Left ventricle myocardium superior (tissue), 1 donor: ENCODE results near the gene ITGA1. TPM values are rescaled to one million over a fixed set of nuclear protein-coding genes. Genes with fewer than 3 reads are reported as not detected.
"Not testable (repeated sequence)": the region's sequence is repeated elsewhere in the genome, so short reads cannot be mapped to it uniquely, and the experiment has no call there.

Source experiments
- ATAC-seq: fragments of 200-7000 bp; cut with Tn5 transposase; one replicate; pipeline ENCODE4 v1.9.1; 2020; ENCODE audit warnings: mild to moderate bottlenecking, moderate library complexity
- DNase-seq: peaks from one replicate; pipeline ENCODE4 v3.0.0-alpha.2; 2020
- intact Hi-C: fragments of 100-400 bp; cut with micrococcal nuclease; formaldehyde crosslinking; loops from one replicate; pipeline ENCODE4 v1.11.0; 2022
- long read RNA-seq: library from polyadenylated mRNA; unstranded; transcript quantifications from one replicate; pipeline ENCODE4 v2.0.0, GENCODE V29; 2021
- total RNA-seq: library from RNA; stranded (reverse); fragmentation: NEBNext Ultra II Directional; extraction: Animal tissue kit (Norgen Biotek cat#: 25700); gene quantifications from one replicate; pipeline ENCODE4 v1.2.1, GENCODE V29; 2021
- donor health status: DM: no; HTN: yes; CAD: no; lungs with severe emphysema.

ITGA1 gene
- 29.2 TPM for total RNA-seq
- long read RNA-seq, full-length matches to known transcripts: 12 of 23 reads
- long read RNA-seq, partial matches to known transcripts: 7 of 23 reads
- long read RNA-seq, other reads (novel, unspliced or antisense): 4 of 23 reads

DNA sequence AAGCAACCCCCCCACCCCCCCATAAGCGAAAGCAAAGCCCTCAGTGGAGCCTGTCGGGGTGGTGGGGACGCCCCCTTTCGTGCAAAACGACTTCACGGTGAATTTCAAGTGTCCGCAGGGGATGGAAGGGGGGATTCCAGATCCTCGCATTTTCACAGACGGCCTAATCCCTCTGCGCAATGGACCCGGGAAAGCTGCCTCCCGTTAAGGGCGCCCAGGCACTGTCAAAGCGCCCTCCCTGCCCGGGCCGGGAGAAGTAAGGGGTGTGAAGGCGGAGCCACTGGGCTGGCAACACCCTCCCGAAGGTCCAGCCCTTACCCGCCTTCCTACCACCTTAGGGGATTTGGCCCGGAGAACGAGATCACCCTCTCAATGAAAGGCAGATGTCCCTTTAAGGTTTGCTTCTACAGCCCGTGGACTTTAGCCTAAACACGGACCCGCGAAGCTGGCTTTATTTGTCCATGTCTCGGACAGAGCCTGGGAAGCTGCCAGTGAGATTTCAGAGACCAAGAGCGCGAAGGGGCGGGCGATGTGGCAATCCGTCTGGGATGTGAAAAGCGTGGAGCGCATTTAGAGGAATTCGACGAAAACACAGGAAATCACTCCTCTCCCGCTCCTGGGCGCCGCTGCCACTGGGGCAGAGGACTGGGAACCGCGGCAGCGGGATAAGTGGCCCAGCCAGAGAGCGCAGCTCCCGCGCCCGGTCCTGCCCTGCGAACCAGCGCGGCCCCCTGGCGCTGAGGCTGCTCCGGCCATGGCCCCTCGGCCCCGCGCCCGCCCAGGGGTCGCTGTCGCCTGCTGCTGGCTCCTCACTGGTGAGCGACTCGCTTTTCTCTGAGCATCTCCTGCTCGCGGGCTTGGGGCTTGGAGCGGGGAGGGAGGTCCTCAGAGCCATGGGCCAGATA, at the start of gene ITGA1, which contains the start of gene PELO:
ITGA1 (plus strand) TSS at position 317 of the 905 bp plus-strand sequence; CDS start at position 755, 438 bp downstream.
PELO (plus strand) TSS at position 317 of the 905 bp plus-strand sequence. CDS start 12,479 bp downstream, outside the sequence.
- intact Hi-C loops: loop anchor here (10.0 kb wide), 2 partner anchors 83 to 127 kb away; no protein-coding TSS in a partner anchor
- DNase-seq (peak; percentile 79), ATAC-seq (peak; percentile 94)

DNA sequence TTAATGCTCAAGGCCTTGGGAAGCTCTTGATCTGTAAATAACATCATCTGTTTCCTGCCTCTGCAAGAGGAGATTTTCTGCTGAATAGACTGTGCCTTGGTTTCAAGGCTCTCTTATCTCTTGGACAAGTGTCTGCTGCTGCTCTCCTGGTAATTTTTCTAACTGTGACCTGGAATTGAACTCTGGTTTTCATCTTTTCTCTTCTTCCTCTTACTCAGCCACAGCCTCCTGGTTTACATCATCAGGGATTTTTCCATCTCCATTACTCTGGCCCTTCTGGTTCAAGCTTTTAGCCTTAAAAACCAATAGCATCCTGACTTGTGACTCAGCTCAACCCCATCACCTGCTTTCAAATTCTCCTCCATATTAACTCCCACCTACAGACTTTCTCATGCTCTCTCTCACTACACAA, 49.6 kb upstream of the ITGA1 start:
- ATAC-seq (no peak), DNase-seq (no peak)
- intact Hi-C loops: no loop called here

DNA sequence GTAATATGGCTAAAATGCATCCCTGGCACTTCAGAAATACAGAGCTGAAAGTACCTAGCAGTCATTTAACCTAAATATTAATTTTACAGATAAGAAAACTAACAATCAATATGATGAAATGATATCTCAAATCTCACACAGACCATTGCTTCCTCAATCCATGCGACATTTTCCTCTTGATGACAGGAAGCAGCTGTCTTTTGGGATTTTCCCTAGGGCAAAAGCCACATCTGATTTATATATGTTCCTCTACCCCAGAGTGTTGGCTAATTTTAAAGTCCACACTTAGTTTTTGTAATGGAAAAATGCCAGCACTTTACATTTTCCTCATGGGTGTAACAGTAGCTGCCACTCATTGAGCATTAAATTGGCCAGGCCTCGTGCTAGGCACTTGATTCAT, 47.7 kb upstream of the ITGA1 start:
- DNase-seq: no peak
- intact Hi-C loops: no loop called here
- no peak for ATAC-seq

DNA sequence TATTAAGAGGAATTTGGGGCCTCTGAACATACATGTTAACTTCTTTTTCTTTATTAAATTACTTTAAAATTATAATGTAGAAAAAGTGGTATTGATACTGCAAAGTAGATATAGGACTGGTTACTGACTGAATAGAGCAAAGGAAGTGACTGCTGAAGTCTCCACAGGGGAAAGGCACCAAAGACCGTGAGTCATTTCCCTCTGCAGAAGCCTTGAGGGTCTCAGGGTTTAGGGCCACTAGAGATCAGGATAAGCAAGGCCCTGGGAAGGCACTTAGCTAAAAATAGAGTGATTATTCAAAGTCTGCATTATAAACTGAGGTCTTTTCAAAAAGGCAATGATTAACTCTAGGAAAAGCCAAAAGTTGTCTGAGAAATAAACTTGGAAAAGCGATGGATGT, 44.7 kb upstream of the ITGA1 start:
- DNase-seq (no peak), ATAC-seq (no peak)
- intact Hi-C loops: no loop called here

DNA sequence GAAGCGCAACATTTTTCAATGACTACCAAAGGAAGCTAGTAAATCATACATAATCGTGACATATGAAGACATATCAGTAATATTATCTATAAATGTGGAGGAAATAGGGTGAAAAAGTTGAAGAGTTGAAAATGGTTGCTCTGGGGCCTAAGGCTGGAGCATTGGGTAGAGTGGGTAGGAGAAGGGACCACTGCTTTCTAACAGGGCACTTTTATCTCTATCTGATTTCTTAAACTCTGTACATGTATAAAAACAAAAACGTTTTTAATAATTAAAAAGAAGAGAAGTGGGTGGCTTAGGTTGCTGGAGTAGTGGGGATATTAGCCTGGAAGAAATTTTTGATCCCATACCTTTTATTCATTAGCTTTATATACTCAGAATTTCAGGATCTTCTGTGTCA, 44.2 kb upstream of the ITGA1 start:
- intact Hi-C loops: no loop called here
- ATAC-seq: no peak
- DNase-seq: no peak

DNA sequence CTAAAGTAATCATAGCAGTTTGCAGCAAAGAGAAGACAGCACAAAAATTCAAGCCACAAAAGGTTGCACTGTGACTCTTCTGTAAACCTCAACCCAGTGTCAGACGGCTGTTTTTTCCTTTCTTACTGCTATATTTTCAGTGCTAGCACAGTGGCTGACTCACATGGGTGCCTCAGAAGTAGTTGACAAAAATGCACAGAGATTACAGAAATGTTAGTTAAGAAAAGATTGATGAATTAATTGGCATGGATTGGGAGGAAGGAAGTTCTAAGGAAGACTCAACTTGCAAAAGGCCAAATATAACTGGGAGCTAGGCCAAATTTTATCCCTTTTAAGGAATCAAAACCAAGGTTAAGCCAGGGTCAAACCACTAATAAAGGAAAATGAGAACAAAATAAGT, 43.7 kb upstream of the ITGA1 start:
- intact Hi-C loops: no loop called here
- ATAC-seq (no peak), DNase-seq (no peak)

DNA sequence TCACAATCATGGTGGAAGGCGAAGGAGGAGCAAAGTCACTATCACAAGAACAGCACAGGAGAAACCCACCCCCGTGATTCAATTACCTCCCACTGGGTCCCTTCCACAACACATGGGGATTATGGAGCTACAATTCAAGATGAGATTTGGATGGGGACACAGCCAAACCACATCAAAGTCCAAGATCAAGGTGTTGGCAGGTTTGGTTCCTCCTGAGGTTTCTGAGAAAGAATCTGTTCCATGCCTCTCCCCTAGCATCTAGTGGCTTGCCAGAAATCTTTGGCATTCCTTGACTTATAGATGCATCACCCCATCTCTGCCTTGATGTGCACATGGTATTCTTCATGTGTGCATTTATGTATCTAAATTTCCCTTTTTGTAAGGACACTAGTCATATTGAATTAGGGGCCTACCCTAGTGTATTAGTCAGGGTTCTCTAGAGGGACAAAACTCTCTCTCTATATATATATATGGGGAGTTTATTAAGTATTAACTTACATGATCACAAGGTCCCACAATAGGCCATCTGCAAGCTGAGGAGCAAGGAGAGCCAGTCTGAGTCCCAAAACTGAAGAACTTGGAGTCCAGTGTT, 42.8 kb upstream of the ITGA1 start:
- DNase-seq, intact Hi-C loops, ATAC-seq: not testable (repeated sequence)

DNA sequence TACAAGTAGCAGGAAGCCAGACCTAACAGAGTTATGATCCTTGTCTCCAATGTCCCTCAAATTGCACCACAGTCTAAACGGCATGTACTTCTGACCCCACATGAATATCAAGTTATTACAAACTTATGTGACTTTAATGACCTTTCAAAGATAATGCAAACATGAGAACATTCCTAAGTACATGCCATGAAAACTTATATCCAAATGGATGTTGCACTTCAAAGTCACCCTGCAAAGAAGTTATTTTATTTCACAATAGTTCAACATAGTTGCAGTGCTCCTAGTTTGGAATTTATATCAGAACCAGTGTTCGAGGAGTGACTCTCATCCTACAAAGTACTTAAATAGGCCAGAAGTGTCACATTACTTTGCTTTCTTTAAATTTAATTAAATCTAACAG, 41.2 kb upstream of the ITGA1 start:
- no peak for DNase-seq
- intact Hi-C loops: no loop called here
- no peak for ATAC-seq

DNA sequence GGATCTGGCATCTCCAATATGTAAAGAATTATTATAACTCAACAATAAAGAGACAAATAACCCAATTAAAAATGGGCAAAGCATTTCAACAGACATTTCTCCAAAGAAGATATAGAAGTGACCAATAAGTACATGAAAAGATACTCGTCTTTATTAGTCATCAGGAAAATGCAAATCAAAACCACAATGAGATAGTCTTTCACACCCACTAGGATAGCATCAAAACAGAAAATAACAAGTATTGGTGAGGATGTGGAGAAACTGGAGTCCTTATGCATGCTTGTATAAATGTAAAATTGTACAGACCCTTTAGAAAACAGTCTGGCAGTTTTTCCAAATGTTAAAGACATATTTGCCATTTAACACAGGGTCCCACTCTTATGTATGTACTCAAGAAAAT, 39.1 kb upstream of the ITGA1 start:
- DNase-seq (no peak), ATAC-seq (no peak)
- intact Hi-C loops: no loop called here

DNA sequence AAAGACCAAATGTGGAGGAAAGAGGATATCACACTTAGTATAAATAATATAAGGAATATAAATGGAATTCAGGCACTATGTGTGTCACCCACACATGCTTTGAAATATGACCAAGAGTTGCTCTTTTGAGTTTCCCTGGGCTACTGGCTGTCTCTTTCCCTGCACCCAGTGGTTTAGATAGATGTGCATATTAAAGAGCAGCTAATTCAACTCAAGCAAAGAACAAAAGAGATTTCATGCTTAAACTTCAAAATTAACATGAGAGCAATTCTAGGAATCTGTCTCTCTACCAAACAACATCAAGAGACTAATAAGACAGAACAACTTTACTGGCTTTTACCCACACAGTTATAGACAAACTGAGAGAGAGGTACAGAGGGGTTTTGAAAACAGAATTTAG, 38.0 kb upstream of the ITGA1 start:
- intact Hi-C loops: no loop called here
- no peak for ATAC-seq

DNA sequence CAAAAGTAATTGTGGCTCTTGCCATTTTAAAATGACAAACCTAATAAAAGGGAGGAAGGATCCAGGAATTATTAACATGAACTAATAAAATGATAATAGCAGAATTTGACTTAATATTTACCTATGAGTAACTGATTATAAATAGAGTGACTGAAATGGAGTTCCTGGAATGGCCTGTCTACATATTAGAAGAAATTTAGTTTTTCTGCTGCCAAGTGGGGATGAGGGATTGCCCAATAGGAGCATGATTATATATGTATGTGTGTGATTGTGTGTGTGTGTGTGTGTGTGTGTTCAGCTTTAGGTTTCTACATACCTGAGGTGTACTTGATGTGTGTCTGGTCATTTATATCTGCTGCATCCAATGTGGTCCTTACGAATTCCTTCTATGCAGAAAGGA, 36.6 kb upstream of the ITGA1 start:
- ATAC-seq (no peak), DNase-seq (no peak)
- intact Hi-C loops: no loop called here

More for the DNA sequence above, 38.0 kb upstream of the ITGA1 start:
- no peak for DNase-seq

DNA sequence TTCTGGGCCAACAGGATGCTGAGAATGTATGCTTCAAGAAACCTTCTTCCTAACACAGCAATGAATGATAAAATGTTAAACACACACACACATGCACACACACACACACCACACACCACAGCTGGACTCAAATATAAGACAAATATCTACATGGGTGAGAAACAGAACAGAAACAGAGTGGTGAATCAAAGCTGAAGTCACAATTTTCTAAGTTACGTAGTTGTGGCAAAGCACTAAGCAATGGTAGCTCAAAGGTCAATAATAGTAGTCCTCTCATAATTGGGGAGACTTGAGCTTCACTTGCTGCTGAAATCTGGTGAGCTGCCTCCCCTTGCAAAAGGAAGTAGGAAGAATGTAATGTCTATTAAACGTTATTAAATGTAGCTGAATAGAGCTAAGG, 33.7 kb upstream of the ITGA1 start:
- ATAC-seq: no peak
- intact Hi-C loops: no loop called here
- DNase-seq: no peak

DNA sequence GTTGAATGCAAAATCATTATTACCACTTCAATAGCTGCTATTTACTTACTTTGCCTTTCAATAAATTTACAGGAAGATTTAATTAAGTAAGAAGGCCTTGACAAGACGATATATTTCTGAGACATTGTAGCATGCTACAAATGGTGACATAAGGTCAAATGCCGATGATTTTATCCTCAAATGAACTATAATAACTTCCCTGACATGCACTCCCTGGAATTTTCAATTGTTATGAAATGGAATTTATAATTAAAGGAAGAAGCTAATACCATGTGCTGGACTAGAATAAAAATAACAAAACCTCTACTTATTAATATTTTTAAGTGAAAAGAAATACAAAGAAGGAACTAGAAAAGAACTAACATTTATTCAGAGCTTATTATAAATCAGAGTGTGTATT, 30.2 kb upstream of the ITGA1 start:
- ATAC-seq (no peak), DNase-seq (no peak)
- intact Hi-C loops: no loop called here

DNA sequence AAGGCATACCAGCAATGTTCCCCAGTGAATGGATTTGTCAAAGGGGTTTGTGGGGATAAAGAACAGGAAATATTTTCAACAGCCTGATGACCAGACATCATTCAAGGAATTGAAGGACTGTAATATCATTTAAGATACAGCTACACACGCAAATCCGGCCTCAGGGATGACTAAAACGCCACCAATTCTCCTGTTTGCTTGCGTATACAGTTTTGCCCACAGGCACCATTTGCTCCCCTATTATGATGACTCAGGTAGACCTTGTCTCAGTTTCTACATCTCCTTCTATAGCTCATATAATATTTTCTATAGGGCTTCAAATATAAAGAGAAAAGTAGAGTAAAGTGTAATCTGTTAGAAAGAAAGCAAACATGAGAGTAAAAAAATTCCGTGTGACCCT, 29.7 kb upstream of the ITGA1 start:
- DNase-seq: no peak
- no peak for ATAC-seq
- intact Hi-C loops: no loop called here

DNA sequence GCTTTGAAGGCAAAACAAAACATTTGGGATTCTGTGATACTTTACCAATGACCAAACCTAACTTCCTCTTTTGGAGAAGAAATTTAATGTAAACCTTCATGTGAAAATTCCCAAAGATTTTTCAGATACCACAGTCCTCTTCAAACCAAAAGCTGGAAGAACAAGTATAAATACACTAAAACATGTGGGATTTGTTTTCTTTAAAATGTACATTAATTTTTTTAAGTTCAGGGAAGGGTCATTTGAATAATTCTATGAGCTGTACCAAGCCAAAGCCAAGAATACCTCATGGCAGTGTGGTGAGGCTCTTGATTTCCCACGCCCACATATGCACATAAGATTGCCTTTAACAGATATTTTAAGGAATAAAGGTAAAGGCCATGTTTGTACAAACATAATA, 28.4 kb upstream of the ITGA1 start:
- no peak for DNase-seq
- intact Hi-C loops: no loop called here
- ATAC-seq: no peak

DNA sequence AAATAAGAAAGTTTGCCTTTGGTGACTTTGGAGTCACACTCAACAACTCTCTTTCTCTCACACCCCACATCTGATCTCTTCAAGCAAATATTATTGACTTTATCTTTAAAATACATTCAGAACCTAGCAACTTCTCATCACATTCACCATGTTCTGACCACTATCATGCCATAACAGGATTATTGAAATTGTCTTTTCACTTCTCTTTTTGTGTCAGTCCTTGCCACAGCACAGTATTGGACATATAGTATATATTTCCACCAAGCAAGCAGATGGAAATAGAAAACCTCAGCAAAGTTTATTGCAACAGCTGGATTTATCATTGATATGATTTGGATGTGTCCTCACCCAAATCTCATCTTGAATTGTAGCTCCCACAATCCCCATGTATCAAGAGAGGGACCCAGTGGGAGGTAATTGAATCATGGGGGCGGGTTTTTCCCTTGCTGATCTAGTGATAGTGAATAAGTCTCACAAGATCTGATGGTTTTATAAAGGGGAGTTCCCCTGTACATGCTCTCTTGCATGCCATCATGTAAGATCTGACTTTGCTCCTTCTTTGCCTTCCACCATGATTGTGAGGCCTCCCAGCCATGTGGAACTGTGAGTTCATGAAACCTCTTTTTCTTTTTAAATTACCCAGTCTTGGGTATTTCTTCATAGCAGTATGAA, 26.9 kb upstream of the ITGA1 start:
- intact Hi-C loops: no loop called here
- ATAC-seq: no peak
- no peak for DNase-seq

DNA sequence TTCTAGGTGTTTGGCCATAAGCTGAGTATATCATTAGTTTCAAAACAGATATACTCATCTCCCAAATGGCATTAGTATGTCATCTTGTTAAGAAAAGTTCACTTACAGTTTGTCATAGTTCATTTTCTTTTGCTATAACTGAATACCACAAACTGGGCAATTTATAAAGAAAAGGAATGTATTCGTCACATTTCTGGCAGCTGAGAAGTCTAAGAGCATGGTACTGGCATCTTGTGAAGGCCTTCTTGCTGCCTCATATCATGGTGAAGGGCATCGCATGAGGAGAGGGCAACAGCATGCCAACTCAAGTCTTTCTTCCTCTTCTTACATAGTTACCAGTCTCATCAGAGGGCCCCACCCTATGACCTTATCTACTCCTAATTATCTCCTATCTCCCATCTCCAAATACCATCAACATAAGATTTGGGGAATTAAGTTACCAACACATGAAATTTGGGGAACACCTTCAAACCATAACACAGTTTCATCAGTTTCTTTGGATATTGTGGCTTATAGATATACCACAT, 20.4 kb upstream of the ITGA1 start:
- no peak for ATAC-seq
- no peak for DNase-seq
- intact Hi-C loops: no loop called here

DNA sequence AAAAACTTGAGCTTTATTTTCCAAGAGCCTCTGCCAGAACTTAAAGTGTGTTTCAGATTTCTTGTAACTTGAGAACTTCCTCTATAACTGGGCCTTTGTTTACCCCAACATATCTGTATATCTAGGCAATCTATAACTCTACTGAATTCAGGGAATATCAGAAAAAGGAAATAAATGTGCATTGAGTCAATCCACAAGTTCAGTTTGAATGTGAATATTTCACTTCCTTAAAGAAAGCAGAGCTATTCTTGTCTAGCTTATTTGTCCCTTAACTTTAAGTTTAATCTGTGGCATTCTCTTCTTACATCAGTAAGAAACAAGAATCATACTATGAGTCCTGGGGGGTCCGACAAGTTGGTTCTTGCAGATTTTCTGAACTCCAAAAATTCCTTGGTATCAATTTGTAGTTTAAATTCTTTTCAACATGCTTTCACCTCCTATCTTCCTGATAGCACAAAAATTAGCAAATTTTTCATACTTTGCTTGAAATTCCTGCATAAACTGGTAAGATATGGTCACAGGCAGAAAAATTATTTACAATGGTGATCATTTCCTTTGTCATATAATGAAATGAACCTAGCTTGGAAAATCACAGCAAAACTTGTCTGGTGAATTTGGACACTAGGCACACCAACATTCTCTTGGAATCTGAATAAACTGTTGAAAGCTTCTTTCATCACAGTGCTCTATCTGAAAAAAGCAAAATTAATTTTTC, 19.8 kb upstream of the ITGA1 start:
- DNase-seq (no peak), ATAC-seq (no peak)
- intact Hi-C loops: no loop called here

DNA sequence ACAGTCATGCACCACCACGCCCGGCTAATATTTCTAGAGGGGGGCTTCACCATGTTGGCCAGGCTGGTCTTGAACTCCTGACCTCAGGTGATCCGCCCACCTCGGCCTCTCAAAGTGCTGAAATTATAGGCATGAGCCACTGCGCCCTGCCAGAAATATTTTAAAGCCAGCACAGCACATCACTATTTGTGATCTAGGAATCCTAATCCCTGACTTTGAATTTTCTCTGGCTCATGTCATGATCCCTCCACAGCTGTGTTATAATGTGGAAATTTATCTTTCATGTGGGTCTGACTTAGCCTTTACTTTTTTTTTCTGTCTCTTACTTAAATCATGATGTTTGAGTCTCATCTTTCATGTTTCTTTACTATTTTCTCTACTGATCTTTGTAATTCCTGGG, 18.7 kb upstream of the ITGA1 start:
- ATAC-seq: no peak
- intact Hi-C loops: no loop called here
- DNase-seq: no peak
